HCT116 (cell line): ENCODE data around the gene STK35. TPM values are rescaled to one million over a fixed set of nuclear protein-coding genes. Genes with fewer than 3 reads are reported as not detected.

ENCODE experiments used
- ATAC-seq: fragments of 200-7000 bp; cut with Tn5 transposase; 2 replicates; pipeline ENCODE4 v1.9.1; 2020; ENCODE audit warnings: mild to moderate bottlenecking, moderate library complexity
- BruUV-seq: library from RNA; stranded (reverse); fragments of 400-500 nt; replicated peaks from 2 replicates; lab custom pipeline; 2021; lab: Mats Ljungman, UMichigan
- CTCF ChIA-PET: fragments of 300-600 bp; sonication (Branson Sonifier 250); formaldehyde crosslinking; loops from one replicate; lab custom pipeline; 2021; ENCODE audit warnings: antibody characterized with exemption; lab: Charles Lee
- POLR2A ChIA-PET: fragments of 300-600, 350-600 bp; sonication (Branson Sonifier 250); formaldehyde crosslinking; loops from one replicate; lab custom pipeline; 2021; ENCODE audit warnings: antibody characterized with exemption; lab: Charles Lee
- RAD21 ChIA-PET, 2 experiments: fragments of 300-600 bp; sonication (Branson Sonifier 250); formaldehyde crosslinking; loops; one replicate each; lab custom pipeline; 2023; ENCODE audit warnings: low total read pairs in 2 of 2; ENCODE audit not compliant: uncharacterized antibody in 2 of 2, unreplicated experiment in 2 of 2, low non-redundant PET in 1 of 2; lab: Charles Lee
- DNase-seq: peaks from one replicate; pipeline ENCODE4 v3.0.0-alpha.2; 2010; ENCODE audit warnings: low read depth, low spot score
- H2AFZ ChIP-seq: fragments of 200-600 bp; shearing (Covaris generic), sonication (generic); 2 replicates; pipeline ENCODE4 v1.6.1; 2017; ENCODE audit warnings: low read depth, mixed run types, mixed read lengths, antibody characterized with exemption, low read length; ENCODE audit not compliant: poor library complexity, severe bottlenecking
- H3K27ac ChIP-seq: 2 replicates; pipeline ENCODE4 v1.5.1; 2012; ENCODE audit warnings: low read depth, low read length
- H3K27me3 ChIP-seq: fragments of 200-600 bp; sonication (generic); 2 replicates; pipeline ENCODE4 v1.6.1; 2016; ENCODE audit warnings: mixed run types, low read length, mixed read lengths; ENCODE audit not compliant: insufficient read depth
- H3K36me3 ChIP-seq, 2 experiments: fragments of 200-500 bp in 1 of 2; fragments of 200-600 bp in 1 of 2; sonication (Bioruptor generic) in 1 of 2; sonication (generic) in 1 of 2; 2 replicates each; pipeline versions ENCODE4 v1.5.1 to v1.6.1; 2014 to 2016; ENCODE audit warnings: low read length in 2 of 2, inconsistent platforms in 1 of 2, mixed read lengths in 1 of 2, mixed run types in 1 of 2; ENCODE audit not compliant: insufficient read depth in 2 of 2, control insufficient read depth in 1 of 2
- H3K4me1 ChIP-seq, 2 experiments: fragments of 200-600 bp in 1 of 2; sonication (generic) in 1 of 2; 2 replicates each; pipeline versions ENCODE4 v1.5.1 to v1.6.1; 2012 to 2017; ENCODE audit warnings: low read length in 2 of 2, inconsistent platforms in 1 of 2, mild to moderate bottlenecking in 1 of 2, mixed read lengths in 1 of 2, mixed run types in 1 of 2, moderate library complexity in 1 of 2; ENCODE audit not compliant: insufficient read depth in 2 of 2, control insufficient read depth in 1 of 2
- H3K4me2 ChIP-seq: fragments of 200-600 bp; sonication (generic); 2 replicates; pipeline ENCODE4 v1.6.1; 2017; ENCODE audit warnings: mixed run types, low read length, mixed read lengths
- H3K4me3 ChIP-seq, 2 experiments: fragments of 200-600 bp in 1 of 2; sonication (generic) in 1 of 2; replicated peaks in 1 of 2; 2 replicates each; pipeline ENCODE4 v1.5.1; 2011 to 2016; ENCODE audit warnings: low read length in 2 of 2, control low read depth in 1 of 2, low read depth in 1 of 2, mild to moderate bottlenecking in 1 of 2, mixed read lengths in 1 of 2, mixed run types in 1 of 2
- H3K79me2 ChIP-seq: fragments of 200-600 bp; sonication (generic); 2 replicates; pipeline ENCODE4 v1.6.1; 2017; ENCODE audit warnings: mild to moderate bottlenecking, mixed run types, low read length, moderate library complexity, mixed read lengths; ENCODE audit not compliant: insufficient read depth
- H3K9ac ChIP-seq: fragments of 200-600 bp; sonication (generic); 2 replicates; pipeline ENCODE4 v1.6.1; 2016; ENCODE audit warnings: low read length, mixed read lengths
- H3K9me2 ChIP-seq: fragments of 200-600 bp; sonication (generic), shearing (Covaris generic); 2 replicates; pipeline ENCODE4 v1.6.1; 2017; ENCODE audit warnings: mixed run types, mild to moderate bottlenecking, moderate library complexity; ENCODE audit not compliant: insufficient read depth
- H3K9me3 ChIP-seq, 2 experiments: fragments of 200-500 bp in 1 of 2; fragments of 200-600 bp in 1 of 2; sonication (Bioruptor generic) in 1 of 2; sonication (generic) in 1 of 2; 2 replicates each; pipeline ENCODE4 v1.6.1; 2014 to 2017; ENCODE audit warnings: low read length in 2 of 2, mixed read lengths in 2 of 2, inconsistent platforms in 1 of 2, low read depth in 1 of 2, mild to moderate bottlenecking in 1 of 2, mixed run types in 1 of 2, moderate library complexity in 1 of 2; ENCODE audit not compliant: control insufficient read depth in 1 of 2, insufficient read depth in 1 of 2
- H4K20me1 ChIP-seq: fragments of 200-600 bp; sonication (generic), shearing (Covaris generic); 2 replicates; pipeline ENCODE4 v1.6.1; 2017; ENCODE audit warnings: mixed run types, mild to moderate bottlenecking, moderate library complexity; ENCODE audit not compliant: insufficient read depth
- ATF3 ChIP-seq: IDR thresholded peaks from 2 replicates; pipeline ENCODE4 v1.6.1; 2012
- CEBPB ChIP-seq: IDR thresholded peaks from 2 replicates; pipeline ENCODE4 v1.6.1; 2012; ENCODE audit warnings: low read depth
- CTCF ChIP-seq, 3 experiments: fragments of 200-600 bp in 1 of 3; sonication (generic) in 1 of 3; IDR thresholded peaks in 2 of 3; conservative IDR thresholded peaks in 1 of 3; 2 replicates each; pipeline ENCODE4 v1.5.1; 2012 to 2017; ENCODE audit warnings: low read depth in 2 of 3, low read length in 2 of 3, antibody characterized with exemption in 1 of 3, borderline replicate concordance in 1 of 3, control low read depth in 1 of 3, mild to moderate bottlenecking in 1 of 3, mixed read lengths in 1 of 3, mixed run types in 1 of 3, moderate library complexity in 1 of 3; ENCODE audit not compliant: insufficient read depth in 1 of 3
- ELF1 ChIP-seq: IDR thresholded peaks from 2 replicates; pipeline ENCODE4 v1.6.1; 2012; ENCODE audit warnings: low read depth, borderline replicate concordance
- EZH2phosphoT487 ChIP-seq: fragments of 200-600 bp; IDR thresholded peaks from 2 replicates; pipeline ENCODE4 v1.6.1; 2018; ENCODE audit warnings: antibody characterized with exemption, borderline replicate concordance
- JUND ChIP-seq: IDR thresholded peaks from 2 replicates; pipeline ENCODE4 v1.6.1; 2012
- MAX ChIP-seq: IDR thresholded peaks from 2 replicates; pipeline ENCODE4 v1.6.1; 2012
- POLR2A ChIP-seq: IDR thresholded peaks from 2 replicates; pipeline ENCODE4 v1.7.0; 2011; ENCODE audit warnings: borderline replicate concordance; ENCODE audit not compliant: insufficient read depth, insufficient read length; ENCODE audit errors: extremely low read depth
- TCF7L2 ChIP-seq: IDR thresholded peaks from 2 replicates; pipeline ENCODE4 v1.7.0; 2011; ENCODE audit warnings: borderline replicate concordance, inconsistent platforms; ENCODE audit not compliant: insufficient read depth, insufficient read length; ENCODE audit errors: extremely low read depth
- YY1 ChIP-seq: IDR thresholded peaks from 2 replicates; pipeline ENCODE4 v1.6.1; 2011; ENCODE audit warnings: low read length, low read depth, moderate library complexity, mild to moderate bottlenecking; ENCODE audit not compliant: insufficient replicate concordance; ENCODE audit errors: extremely low read depth
- ZBTB33 ChIP-seq: IDR thresholded peaks from 2 replicates; pipeline ENCODE4 v1.6.1; 2011; ENCODE audit warnings: mild to moderate bottlenecking, low read length, moderate library complexity; ENCODE audit not compliant: insufficient replicate concordance; ENCODE audit errors: extremely low read depth
- intact Hi-C: fragments of 100-400 bp; cut with micrococcal nuclease; formaldehyde crosslinking; loops from 2 replicates; pipeline ENCODE4 v1.10.0; 2022
- total RNA-seq: library from RNA; stranded (reverse); gene quantifications from one replicate; pipeline ENCODE4 v1.2.1, GENCODE V29; 2021; ENCODE audit not compliant: unreplicated experiment

STK35 gene
- total RNA-seq, 1 experiment from 2014 or later: 32.8 TPM

DNA sequence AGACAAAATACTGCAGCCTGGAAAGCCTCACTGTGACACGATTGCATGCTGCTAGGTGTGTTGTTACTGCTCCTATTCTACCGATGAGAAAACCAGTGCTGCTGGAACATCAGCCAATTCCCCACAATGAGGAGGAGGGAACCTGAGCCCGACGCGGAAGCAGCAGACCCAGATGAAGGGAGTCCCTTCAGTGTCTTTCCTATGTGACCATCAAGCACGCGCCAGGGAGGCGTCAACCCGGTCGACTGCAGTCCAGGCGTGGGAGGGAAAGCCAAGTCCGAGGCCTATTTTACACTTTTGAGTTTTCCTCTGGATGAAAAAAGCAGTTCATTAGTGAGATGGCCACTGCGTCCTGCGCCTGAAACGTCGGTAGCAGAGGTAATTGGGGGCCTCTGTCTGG lies 63.3 kb downstream of the STK35 start:
- Histone ChIP-seq H3K9ac (no peak overlapping the region), H3K4me3 (no peak overlapping the region), H2AFZ (no peak overlapping the region), H3K9me3 (no peaks in the 10 kb centered on the region), H3K79me2 (no peaks in the 10 kb centered on the region), H3K9me2 (no peaks in the 10 kb centered on the region), H3K4me2 (no peak overlapping the region), H4K20me1 (no peaks in the 10 kb centered on the region), H3K36me3 (no peaks in the 10 kb centered on the region), H3K4me1 (no peaks in the 10 kb centered on the region), H3K27ac (no peak overlapping the region), H3K27me3 (0 out of 2 replicates have a peak, but pooled peaks cover 3% of the 10 kb centered on the region)
- ChIA-PET CTCF (no interaction called here), POLR2A (no interaction called here), RAD21 (no interaction called here)
- DNase-seq: no peak
- no peak for ATAC-seq
- BruUV-seq: no TSS peak
- intact Hi-C loops: no loop called here
- TF ChIP-seq ATF3 (no peak), CEBPB (no peak), MAX (no peak), ZBTB33 (no peak), CTCF (IDR thresholded peaks at IDR 0.05 in 2 of 3, conservative IDR thresholded peaks at IDR 0.05 in 1 of 3; ENCODE audit: borderline replicate concordance in 1 of 3, insufficient read depth in 1 of 3, low read depth in 2 of 3, low read length in 2 of 3) (no peak), YY1 (no peak), EZH2phosphoT487 (no peak), POLR2A (no peak), TCF7L2 (no peak), ELF1 (no peak), JUND (no peak)
